Neural progenitor cell (in vitro differentiated cells): ENCODE measurements around the gene INPP4A.

Experiments used
- EZH2phosphoT487 ChIP-seq: fragments of 200-600 bp; sonication (generic); IDR thresholded peaks from 2 replicates; pipeline ENCODE4 v1.6.1; 2017; ENCODE audit warnings: antibody characterized with exemption
- TF ChIP-seq, protein P1 (sequence below): fragments of 200-600 bp; sonication (generic); IDR thresholded peaks from 2 replicates; pipeline ENCODE4 v1.5.1; 2017; ENCODE audit warnings: antibody characterized with exemption, mild to moderate bottlenecking

DNA sequence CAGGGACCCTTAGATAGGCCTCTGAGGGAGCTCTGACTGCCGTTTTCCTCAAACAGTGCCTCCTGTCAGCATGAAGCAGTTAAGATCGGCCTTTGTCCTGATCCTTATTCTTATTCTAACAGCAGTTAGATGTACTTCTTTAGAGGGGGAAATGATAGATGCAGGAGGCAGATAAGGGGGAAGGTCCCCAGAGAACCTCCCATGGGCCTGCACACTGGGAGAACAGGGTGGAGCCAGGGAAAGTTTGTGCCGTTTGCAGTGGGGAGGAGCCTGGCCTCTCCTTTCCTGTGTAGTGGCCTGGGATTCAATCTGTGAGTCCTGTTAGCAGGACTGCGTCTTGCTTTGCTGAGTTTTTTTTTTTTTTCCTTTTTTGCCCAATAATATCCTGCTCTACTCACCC lies 7.9 kb upstream of the INPP4A start:
- TF ChIP-seq, protein P1, sequence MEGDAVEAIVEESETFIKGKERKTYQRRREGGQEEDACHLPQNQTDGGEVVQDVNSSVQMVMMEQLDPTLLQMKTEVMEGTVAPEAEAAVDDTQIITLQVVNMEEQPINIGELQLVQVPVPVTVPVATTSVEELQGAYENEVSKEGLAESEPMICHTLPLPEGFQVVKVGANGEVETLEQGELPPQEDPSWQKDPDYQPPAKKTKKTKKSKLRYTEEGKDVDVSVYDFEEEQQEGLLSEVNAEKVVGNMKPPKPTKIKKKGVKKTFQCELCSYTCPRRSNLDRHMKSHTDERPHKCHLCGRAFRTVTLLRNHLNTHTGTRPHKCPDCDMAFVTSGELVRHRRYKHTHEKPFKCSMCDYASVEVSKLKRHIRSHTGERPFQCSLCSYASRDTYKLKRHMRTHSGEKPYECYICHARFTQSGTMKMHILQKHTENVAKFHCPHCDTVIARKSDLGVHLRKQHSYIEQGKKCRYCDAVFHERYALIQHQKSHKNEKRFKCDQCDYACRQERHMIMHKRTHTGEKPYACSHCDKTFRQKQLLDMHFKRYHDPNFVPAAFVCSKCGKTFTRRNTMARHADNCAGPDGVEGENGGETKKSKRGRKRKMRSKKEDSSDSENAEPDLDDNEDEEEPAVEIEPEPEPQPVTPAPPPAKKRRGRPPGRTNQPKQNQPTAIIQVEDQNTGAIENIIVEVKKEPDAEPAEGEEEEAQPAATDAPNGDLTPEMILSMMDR = no peak
- TF ChIP-seq EZH2phosphoT487 = no peak
